Testis (tissue), 2 donors: ENCODE measurements around the gene SERPINB12.

Experiments
- POLR2A ChIP-seq: fragments of 450-650 bp; IDR thresholded peaks from one replicate; pipeline ENCODE4 v1.6.1; 2017; ENCODE audit warnings: antibody characterized with exemption, mild to moderate bottlenecking, moderate library complexity
- TF ChIP-seq, protein P1 (sequence below), 3 experiments: fragments of 450-650 bp in 2 of 3; fragments of 200-600 bp in 1 of 3; sonication (generic) in 1 of 3; IDR thresholded peaks; one replicate each; pipeline ENCODE4 v1.5.1; 2016 to 2019; ENCODE audit warnings: antibody characterized with exemption in 3 of 3, mild to moderate bottlenecking in 2 of 3, moderate library complexity in 1 of 3

DNA sequence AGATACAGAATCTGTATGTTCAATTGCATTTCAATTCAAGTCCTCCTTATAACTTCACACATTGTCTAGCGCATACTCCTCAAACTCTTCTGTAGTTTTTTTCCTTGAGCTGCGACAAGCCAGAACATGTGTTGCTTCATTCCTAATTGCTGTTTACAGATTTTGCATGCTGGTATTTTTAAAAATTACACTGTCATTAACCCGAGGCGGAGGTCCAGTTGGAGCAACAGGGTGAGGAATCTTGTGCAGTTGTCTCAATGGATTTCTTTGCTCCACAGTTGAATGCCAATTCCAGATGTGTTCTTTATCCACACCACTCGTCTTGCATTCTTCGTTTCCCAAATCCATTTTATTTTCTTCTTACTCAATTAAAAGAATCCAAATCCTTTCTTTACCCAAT, 28.6 kb downstream of the SERPINB12 start:
- no peak for TF ChIP-seq POLR2A
- TF ChIP-seq, protein P1, sequence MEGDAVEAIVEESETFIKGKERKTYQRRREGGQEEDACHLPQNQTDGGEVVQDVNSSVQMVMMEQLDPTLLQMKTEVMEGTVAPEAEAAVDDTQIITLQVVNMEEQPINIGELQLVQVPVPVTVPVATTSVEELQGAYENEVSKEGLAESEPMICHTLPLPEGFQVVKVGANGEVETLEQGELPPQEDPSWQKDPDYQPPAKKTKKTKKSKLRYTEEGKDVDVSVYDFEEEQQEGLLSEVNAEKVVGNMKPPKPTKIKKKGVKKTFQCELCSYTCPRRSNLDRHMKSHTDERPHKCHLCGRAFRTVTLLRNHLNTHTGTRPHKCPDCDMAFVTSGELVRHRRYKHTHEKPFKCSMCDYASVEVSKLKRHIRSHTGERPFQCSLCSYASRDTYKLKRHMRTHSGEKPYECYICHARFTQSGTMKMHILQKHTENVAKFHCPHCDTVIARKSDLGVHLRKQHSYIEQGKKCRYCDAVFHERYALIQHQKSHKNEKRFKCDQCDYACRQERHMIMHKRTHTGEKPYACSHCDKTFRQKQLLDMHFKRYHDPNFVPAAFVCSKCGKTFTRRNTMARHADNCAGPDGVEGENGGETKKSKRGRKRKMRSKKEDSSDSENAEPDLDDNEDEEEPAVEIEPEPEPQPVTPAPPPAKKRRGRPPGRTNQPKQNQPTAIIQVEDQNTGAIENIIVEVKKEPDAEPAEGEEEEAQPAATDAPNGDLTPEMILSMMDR (IDR thresholded peaks at IDR 0.05), result no peak
